Skin of body (tissue), 2 donors: Measurements from ENCODE around the gene RAD51. TPM values are rescaled to one million over a fixed set of nuclear protein-coding genes. Genes with fewer than 3 reads are reported as not detected.
A peak's percentile ranks its signal among the peaks of the same experiment; 100 is the strongest.
"Not testable (repeated sequence)": the region's sequence is repeated elsewhere in the genome, so short reads cannot be mapped to it uniquely, and the experiment has no call there.

Source experiments
- DNase-seq: peaks from one replicate; lab custom pipeline; 2025; lab: John Stamatoyannopoulos, UW
- total RNA-seq: library from RNA; depleted of rRNA; stranded (reverse); fragments of >200 nt; gene quantifications from one replicate; pipeline ENCODE4 v1.2.3, GENCODE V29; 2014

RAD51 gene
- total RNA-seq: 3.7 TPM

GRCh38 chr15:40694688-40695468 is at the start of gene RAD51:
TSS of gene RAD51 (plus strand) at chr15:40695174. CDS start at chr15:40698759, 3,585 bp downstream.
- DNase-seq: peak; percentile 95

- no peak for DNase-seq
Measured at GRCh38 chr15:40647523-40647922, 47.5 kb upstream of the RAD51 start.

- no peak for DNase-seq
Measured at GRCh38 chr15:40650479-40650878, 44.5 kb upstream of the RAD51 start.

GRCh38 chr15:40660686-40661085 is 34.3 kb upstream of the RAD51 start:
- no peak for DNase-seq

- DNase-seq: no peak
Measured at GRCh38 chr15:40664909-40665308, 30.1 kb upstream of the RAD51 start.

GRCh38 chr15:40676290-40676689 is 18.7 kb upstream of the RAD51 start:
- DNase-seq: not testable (repeated sequence)

- DNase-seq: not testable (repeated sequence)
Measured at GRCh38 chr15:40676906-40677305, 18.1 kb upstream of the RAD51 start.

GRCh38 chr15:40680151-40680550 is 14.8 kb upstream of the RAD51 start:
- DNase-seq: no peak

- not testable (repeated sequence) for DNase-seq
Measured at GRCh38 chr15:40680959-40681358, 14.0 kb upstream of the RAD51 start.

GRCh38 chr15:40684381-40684780 is 10.6 kb upstream of the RAD51 start:
- no peak for DNase-seq

GRCh38 chr15:40685376-40685775 is 9.6 kb upstream of the RAD51 start:
- DNase-seq: no peak

- no peak for DNase-seq
Measured at GRCh38 chr15:40688932-40689799, 5.8 kb upstream of the RAD51 start.

GRCh38 chr15:40691737-40692136 is 3.2 kb upstream of the RAD51 start:
- DNase-seq: no peak

- no peak for DNase-seq
Measured at GRCh38 chr15:40693904-40694687, 878 bp upstream of the RAD51 start.

GRCh38 chr15:40695469-40695890 is 506 bp downstream of the RAD51 start:
- DNase-seq: no peak

GRCh38 chr15:40696228-40696627 is 1.3 kb downstream of the RAD51 start:
- no peak for DNase-seq

- DNase-seq: no peak
Measured at GRCh38 chr15:40697916-40698315, 2.9 kb downstream of the RAD51 start.

GRCh38 chr15:40702077-40702476 is 7.1 kb downstream of the RAD51 start:
- DNase-seq: no peak

GRCh38 chr15:40706121-40706520 is 11.1 kb downstream of the RAD51 start:
- DNase-seq: no peak

GRCh38 chr15:40714144-40714543 is 19.2 kb downstream of the RAD51 start:
- no peak for DNase-seq

- no peak for DNase-seq
Measured at GRCh38 chr15:40716165-40716564, 21.2 kb downstream of the RAD51 start.

- no peak for DNase-seq
Measured at GRCh38 chr15:40721701-40722100, 26.7 kb downstream of the RAD51 start.
